ENCODE results near the gene PCDHGA4. TPM values are rescaled to one million over a fixed set of nuclear protein-coding genes. Genes with fewer than 3 reads are reported as not detected.

PCDHGA4 gene
- total and polyA plus RNA-seq, 4 donors, result 0.15 to 0.92 (median 0.22) TPM

DNA sequence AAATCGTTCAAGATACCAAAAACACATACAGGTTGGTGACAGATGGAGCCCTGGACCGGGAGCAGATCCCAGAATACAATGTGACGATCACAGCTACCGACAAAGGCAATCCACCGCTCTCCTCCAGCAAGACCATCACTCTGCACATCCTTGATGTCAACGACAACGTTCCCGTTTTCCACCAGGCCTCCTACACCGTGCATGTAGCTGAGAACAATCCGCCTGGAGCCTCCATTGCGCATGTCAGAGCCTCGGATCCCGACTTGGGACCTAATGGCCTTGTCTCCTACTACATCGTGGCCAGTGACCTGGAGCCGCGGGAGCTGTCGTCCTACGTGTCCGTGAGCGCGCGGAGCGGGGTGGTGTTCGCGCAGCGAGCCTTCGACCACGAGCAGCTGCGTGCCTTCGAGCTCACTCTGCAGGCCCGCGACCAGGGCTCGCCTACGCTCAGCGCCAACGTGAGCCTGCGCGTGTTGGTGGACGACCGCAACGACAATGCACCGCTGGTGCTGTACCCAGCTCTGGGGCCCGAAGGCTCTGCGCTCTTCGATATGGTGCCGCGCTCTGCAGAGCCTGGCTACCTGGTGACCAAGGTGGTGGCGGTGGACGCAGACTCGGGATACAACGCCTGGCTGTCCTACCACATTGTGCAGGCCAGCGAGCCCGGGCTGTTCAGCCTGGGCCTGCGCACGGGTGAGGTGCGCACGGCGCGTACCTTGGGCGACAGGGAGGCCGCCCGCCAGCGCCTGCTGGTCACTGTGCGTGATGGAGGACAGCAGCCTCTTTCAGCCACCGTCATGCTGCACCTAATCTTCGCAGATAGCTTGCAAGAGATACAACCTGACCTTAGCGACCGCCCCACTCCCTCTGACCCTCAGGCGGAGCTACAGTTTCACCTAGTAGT, 17.0 kb downstream of the PCDHGA4 start:
- Histone ChIP-seq H3K4me1 (ENCODE audit: control insufficient read depth in 4 of 4, insufficient read depth in 4 of 4, low read length in 3 of 4) (no peaks in the 10 kb centered on the region), H3K27me3 (ENCODE audit: control insufficient read depth in 4 of 4, insufficient read depth in 4 of 4, low read length in 3 of 4) (peaks cover 0 to 5% (median 0%) of the 10 kb centered on the region in 4 donors), H3K27ac (ENCODE audit: low read depth in 1 of 2, low read length in 2 of 2) (no peak overlapping the region), H3K9me3 (ENCODE audit: control insufficient read depth in 4 of 4, low read length in 3 of 4) (peaks cover 35 to 73% (median 53%) of the 10 kb centered on the region in 4 donors), H3K36me3 (ENCODE audit: control insufficient read depth in 4 of 4, insufficient read depth in 3 of 4, low read depth in 1 of 4, low read length in 3 of 4) (no peaks in the 10 kb centered on the region), H3K9ac (ENCODE audit: low read depth in 1 of 2, low read length in 2 of 2) (no peak overlapping the region), H3K4me3 (ENCODE audit: low read depth in 1 of 3, low read length in 3 of 3) (peak overlapping the region in 2 of 3 donors; percentile 44 to 50)
- TF ChIP-seq, protein P1, sequence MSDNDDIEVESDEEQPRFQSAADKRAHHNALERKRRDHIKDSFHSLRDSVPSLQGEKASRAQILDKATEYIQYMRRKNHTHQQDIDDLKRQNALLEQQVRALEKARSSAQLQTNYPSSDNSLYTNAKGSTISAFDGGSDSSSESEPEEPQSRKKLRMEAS (IDR thresholded peaks at IDR 0.05), result no peak
- TF ChIP-seq HNF4A (conservative IDR thresholded peaks at IDR 0.05), result no peak
- no peak for TF ChIP-seq EGR1 (IDR thresholded peaks at IDR 0.05; ENCODE audit: low read depth in 2 of 2)
- TF ChIP-seq SP1 (IDR thresholded peaks at IDR 0.05), result no peak
- TF ChIP-seq HNF4G (IDR thresholded peaks at IDR 0.05), result no peak
- TF ChIP-seq, protein P2, sequence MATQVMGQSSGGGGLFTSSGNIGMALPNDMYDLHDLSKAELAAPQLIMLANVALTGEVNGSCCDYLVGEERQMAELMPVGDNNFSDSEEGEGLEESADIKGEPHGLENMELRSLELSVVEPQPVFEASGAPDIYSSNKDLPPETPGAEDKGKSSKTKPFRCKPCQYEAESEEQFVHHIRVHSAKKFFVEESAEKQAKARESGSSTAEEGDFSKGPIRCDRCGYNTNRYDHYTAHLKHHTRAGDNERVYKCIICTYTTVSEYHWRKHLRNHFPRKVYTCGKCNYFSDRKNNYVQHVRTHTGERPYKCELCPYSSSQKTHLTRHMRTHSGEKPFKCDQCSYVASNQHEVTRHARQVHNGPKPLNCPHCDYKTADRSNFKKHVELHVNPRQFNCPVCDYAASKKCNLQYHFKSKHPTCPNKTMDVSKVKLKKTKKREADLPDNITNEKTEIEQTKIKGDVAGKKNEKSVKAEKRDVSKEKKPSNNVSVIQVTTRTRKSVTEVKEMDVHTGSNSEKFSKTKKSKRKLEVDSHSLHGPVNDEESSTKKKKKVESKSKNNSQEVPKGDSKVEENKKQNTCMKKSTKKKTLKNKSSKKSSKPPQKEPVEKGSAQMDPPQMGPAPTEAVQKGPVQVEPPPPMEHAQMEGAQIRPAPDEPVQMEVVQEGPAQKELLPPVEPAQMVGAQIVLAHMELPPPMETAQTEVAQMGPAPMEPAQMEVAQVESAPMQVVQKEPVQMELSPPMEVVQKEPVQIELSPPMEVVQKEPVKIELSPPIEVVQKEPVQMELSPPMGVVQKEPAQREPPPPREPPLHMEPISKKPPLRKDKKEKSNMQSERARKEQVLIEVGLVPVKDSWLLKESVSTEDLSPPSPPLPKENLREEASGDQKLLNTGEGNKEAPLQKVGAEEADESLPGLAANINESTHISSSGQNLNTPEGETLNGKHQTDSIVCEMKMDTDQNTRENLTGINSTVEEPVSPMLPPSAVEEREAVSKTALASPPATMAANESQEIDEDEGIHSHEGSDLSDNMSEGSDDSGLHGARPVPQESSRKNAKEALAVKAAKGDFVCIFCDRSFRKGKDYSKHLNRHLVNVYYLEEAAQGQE (IDR thresholded peaks at IDR 0.05), result no peak
- no peak for TF ChIP-seq FOXA2 (IDR thresholded peaks at IDR 0.05)
- no peak for TF ChIP-seq RAD21 (IDR thresholded peaks at IDR 0.05)
- TF ChIP-seq, protein P3, sequence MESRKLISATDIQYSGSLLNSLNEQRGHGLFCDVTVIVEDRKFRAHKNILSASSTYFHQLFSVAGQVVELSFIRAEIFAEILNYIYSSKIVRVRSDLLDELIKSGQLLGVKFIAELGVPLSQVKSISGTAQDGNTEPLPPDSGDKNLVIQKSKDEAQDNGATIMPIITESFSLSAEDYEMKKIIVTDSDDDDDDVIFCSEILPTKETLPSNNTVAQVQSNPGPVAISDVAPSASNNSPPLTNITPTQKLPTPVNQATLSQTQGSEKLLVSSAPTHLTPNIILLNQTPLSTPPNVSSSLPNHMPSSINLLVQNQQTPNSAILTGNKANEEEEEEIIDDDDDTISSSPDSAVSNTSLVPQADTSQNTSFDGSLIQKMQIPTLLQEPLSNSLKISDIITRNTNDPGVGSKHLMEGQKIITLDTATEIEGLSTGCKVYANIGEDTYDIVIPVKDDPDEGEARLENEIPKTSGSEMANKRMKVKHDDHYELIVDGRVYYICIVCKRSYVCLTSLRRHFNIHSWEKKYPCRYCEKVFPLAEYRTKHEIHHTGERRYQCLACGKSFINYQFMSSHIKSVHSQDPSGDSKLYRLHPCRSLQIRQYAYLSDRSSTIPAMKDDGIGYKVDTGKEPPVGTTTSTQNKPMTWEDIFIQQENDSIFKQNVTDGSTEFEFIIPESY (IDR thresholded peaks at IDR 0.05), result no peak
- TF ChIP-seq NR2F2 (IDR thresholded peaks at IDR 0.05), result no peak
- no peak for TF ChIP-seq FOXA1 (IDR thresholded peaks at IDR 0.05)
- TF ChIP-seq, protein P4, sequence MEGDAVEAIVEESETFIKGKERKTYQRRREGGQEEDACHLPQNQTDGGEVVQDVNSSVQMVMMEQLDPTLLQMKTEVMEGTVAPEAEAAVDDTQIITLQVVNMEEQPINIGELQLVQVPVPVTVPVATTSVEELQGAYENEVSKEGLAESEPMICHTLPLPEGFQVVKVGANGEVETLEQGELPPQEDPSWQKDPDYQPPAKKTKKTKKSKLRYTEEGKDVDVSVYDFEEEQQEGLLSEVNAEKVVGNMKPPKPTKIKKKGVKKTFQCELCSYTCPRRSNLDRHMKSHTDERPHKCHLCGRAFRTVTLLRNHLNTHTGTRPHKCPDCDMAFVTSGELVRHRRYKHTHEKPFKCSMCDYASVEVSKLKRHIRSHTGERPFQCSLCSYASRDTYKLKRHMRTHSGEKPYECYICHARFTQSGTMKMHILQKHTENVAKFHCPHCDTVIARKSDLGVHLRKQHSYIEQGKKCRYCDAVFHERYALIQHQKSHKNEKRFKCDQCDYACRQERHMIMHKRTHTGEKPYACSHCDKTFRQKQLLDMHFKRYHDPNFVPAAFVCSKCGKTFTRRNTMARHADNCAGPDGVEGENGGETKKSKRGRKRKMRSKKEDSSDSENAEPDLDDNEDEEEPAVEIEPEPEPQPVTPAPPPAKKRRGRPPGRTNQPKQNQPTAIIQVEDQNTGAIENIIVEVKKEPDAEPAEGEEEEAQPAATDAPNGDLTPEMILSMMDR (IDR thresholded peaks at IDR 0.05; ENCODE audit: low read depth, low read length, missing input control), result no peak
- TF ChIP-seq, protein P5, sequence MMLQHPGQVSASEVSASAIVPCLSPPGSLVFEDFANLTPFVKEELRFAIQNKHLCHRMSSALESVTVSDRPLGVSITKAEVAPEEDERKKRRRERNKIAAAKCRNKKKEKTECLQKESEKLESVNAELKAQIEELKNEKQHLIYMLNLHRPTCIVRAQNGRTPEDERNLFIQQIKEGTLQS (IDR thresholded peaks at IDR 0.05), result no peak
- TF ChIP-seq JUND (IDR thresholded peaks at IDR 0.05), result no peak
- TF ChIP-seq TAF1 (conservative IDR thresholded peaks at IDR 0.05), result no peak
- TF ChIP-seq GABPA (IDR thresholded peaks at IDR 0.05 in 1 of 2, conservative IDR thresholded peaks at IDR 0.05 in 1 of 2), result no peak
- TF ChIP-seq RXRA (IDR thresholded peaks at IDR 0.05), result no peak
- no peak for TF ChIP-seq YY1 (IDR thresholded peaks at IDR 0.05)
- DNase-seq (ENCODE audit: low spot score), result no peak
- 30% methylated on average over 69 of the region's 69 CpGs for WGBS

Data from liver (tissue), 9 donors.